HG02938 (cell line): ENCODE data around the gene ARMC8.
"Not testable (repeated sequence)": the region's sequence is repeated elsewhere in the genome, so short reads cannot be mapped to it uniquely, and the experiment has no call there.

Experiments used
- ATAC-seq: cut with Tn5 transposase; IDR thresholded peaks from one replicate; pipeline ENCODE4 v1.9.1; 2021; ENCODE audit warnings: mild to moderate bottlenecking, moderate library complexity; ENCODE audit not compliant: unreplicated experiment

Gene ARMC8

DNA sequence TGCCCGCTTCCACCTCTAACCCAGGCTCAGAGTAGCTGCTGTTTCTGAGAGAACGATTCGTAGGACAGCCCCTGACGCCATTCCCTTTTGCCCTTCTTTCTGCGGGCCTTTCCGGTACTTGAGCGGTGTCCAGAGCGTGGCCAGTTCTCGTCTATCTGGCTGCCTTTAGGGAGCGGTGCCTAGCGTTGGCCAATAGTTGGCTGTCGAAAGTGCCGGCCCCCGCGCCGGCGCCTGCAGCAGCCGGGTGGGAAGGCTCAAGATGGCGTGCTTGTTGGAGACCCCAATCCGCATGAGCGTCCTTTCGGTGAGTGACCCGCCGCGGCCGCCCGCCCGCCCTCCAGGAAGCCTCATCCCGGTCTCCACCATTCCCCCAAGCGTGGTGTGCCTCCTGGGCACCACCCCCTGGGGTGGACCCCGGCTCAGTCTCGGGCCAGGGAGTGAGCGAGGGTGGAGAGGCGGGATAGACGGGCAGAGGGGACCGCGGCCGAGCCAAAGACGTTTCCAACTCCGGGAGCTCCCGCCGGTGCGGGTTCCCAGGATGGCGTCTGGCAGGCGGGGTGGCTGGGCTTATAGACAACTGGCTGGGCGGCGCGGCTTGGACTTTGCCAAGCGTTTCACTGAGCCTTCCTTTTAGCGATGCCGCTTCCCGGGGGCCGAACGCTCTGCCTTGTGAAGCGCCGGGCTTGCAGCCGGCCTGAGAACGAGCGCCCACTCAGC lies at the start of gene ARMC8:
TSS of gene ARMC8 (plus strand) at position 6 of the 717 bp plus-strand sequence. CDS start at position 260, 254 bp downstream.
- peak; percentile 53 for ATAC-seq

GRCh38 chr3:138137861-138138260 lies 49.2 kb upstream of the ARMC8 start:
- ATAC-seq: no peak

- no peak for ATAC-seq
Observed at GRCh38 chr3:138139691-138140090, 47.4 kb upstream of the ARMC8 start.

DNA sequence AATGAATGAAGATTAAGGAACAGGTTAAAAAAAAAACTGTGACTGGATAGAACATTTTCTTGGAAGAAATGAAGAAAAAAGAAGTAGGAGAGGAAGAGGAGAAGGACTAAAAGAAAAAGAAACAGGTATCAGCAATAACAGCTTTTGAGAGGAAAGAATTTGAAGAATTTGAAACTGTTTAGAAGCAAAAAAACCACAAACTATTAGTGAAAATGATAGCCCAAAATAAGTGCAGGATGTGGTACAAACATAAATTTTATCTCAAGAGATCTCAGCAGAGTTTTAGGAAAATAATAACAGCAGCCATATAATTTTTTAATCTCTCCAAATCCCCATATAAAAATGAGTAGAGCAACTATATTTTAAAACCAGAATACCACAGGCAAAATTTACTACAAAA lies 46.2 kb upstream of the ARMC8 start:
- ATAC-seq: no peak

DNA sequence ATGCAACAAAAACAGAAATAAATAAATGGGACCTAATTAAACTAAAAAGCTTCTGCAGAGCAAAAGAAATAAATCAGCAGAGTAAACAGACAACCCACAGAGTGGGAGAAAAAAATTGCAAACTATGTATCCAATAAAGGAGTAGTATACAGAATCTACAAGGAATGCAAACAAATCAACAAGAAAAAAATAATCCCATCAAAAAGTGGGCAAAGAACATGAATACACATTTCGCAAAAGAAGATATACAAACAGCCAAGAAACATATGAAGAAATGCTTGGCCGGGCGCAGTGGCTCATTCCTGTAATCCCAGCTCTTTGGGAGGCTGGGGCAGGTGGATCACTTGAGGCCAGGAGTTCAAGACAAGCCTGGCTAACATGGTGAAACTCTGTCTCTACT lies 44.9 kb upstream of the ARMC8 start:
- not testable (repeated sequence) for ATAC-seq

GRCh38 chr3:138148503-138148902 lies 38.6 kb upstream of the ARMC8 start:
- no peak for ATAC-seq

DNA sequence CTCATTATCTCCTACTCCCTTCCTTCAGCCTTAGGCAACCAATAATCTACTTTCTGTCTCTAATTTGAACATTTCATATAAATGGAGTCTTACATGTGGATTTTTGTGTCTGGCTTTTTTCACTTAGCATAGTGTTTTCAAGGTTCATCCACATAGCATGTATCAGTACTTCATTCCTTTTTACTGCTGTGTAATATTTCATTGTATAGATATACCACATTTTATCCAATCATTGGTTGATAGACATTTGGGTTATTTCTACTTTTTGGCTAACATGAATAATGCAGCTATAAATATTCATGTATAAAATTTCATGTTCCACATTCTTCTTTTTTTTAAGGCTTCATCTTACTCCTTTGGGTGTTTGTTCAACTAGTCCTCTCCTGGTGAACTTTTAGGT lies 32.6 kb upstream of the ARMC8 start:
- ATAC-seq: no peak

DNA sequence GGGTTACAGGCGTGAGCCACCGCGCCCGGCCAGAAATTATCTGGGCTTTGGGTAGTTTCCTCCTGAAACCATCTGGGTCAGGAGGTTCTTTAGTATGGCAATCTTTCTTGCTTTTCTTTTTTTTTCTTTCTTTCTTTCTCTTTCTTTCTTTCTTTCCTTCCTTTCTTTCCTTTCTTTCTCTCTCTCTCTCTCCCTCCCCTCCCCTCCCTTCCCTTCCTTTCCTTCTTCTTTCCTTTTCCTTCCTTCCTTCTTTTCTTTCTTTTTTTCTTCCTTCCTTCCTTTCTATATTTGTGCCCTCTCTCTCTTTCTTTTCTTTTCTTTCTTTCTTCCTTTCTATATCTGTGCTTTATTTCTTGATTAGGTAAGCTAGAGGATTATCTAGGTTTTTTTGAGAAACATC lies 29.4 kb upstream of the ARMC8 start:
- no peak for ATAC-seq

GRCh38 chr3:138165061-138165460 lies 22.0 kb upstream of the ARMC8 start:
- ATAC-seq: no peak

DNA sequence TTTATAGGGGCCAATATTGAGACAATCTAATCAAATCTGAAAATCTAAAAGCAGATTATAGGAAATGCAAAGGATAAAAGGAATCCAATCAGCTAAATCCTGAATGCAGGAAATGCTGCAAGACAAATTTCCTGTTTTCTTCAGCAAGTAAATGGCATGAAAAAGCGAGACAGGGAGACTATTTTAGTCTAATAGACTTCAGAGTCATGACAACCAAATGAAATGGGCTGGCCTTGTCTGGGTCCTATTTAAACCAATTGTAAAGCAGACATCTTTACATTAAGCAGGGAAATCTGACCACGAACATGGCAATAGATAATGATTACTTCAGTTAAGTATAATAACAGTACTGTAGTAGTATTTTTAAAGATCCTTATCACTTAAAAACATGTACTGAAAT lies 14.5 kb upstream of the ARMC8 start:
- ATAC-seq: no peak

GRCh38 chr3:138173769-138174420 lies 13.2 kb upstream of the ARMC8 start:
- peak; percentile 14 for ATAC-seq

GRCh38 chr3:138174421-138175131 lies 12.5 kb upstream of the ARMC8 start, which contains the start of gene DBR1:
Gene DBR1, minus strand, starts transcription at chr3:138174921. Its CDS starts 126 bp downstream, at chr3:138174795.
- ATAC-seq: peak; percentile 86

GRCh38 chr3:138180375-138181029 lies 6.6 kb upstream of the ARMC8 start:
- no peak for ATAC-seq

- ATAC-seq: no peak
Observed at GRCh38 chr3:138184994-138185393, 2.1 kb upstream of the ARMC8 start.

DNA sequence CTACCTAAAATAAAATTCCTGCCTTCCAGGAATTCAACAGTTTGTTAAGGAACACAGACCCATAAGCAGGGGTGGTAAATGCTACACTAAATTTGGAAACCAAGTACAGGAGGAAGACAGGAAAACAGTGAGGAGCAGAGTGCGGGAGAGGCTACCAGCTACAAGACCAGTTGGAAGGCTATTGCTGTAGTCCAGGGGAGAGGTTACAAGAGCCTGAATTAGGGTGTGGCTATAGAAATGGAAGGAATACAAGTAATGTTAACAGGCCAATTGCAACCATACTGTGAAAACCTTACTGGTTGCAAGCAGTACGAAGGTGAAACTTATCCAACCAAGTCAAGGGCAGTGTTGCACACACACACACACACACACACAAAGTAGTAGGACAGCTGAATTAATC lies 880 bp upstream of the ARMC8 start:
- ATAC-seq: no peak

DNA sequence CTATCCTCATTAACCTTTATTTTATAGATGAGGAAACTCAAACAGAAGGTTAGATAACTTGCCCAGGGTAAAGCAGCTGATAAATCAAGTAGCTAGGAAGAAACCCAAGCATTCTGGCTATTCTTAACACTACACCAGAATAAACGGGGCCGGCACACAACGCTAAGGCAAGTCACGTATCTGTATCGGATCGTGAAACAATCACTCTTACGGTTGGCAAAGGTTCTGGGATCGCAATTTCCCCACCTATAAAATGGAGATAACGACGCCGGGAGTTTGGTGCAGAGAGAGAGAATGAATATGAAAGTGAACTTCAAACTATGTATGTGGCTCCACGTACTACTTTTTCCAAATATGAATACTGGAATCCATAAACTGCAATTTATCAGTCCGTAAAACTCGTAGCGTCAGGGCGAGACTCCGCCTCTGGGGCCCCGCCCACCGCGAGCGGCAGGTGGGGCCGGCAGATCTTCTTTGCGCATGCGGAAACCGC lies 252 bp upstream of the ARMC8 start:
- ATAC-seq: peak; percentile 90

- ATAC-seq: peak; percentile 32
Observed at GRCh38 chr3:138188013-138188730, 1.1 kb downstream of the ARMC8 start.

GRCh38 chr3:138195481-138195880 lies 8.4 kb downstream of the ARMC8 start:
- ATAC-seq: no peak

DNA sequence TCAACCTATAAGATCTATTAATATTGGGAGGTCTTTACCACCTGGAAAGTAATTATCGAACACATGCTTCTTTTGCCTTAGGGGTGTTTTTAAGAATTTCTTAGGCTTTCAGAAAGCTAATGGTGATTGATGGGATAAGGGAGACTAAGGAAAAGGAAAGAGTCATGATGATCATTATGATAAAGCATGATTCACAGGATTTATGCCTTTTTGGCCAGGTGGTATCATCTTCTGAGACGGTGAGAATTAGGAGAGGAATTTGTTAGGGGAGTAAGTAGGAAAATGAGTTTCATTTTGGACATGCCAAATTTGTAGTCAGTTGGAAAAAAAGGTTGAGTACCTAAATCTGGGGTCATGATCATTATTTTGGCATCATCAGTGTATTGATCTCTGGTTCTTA lies 8.9 kb downstream of the ARMC8 start:
- no peak for ATAC-seq

- no peak for ATAC-seq
Observed at GRCh38 chr3:138197058-138197457, 10.0 kb downstream of the ARMC8 start.
